Vagina (tissue), 2 donors: ENCODE results near the gene ZNF516. TPM values are rescaled to one million over a fixed set of nuclear protein-coding genes. Genes with fewer than 3 reads are reported as not detected.

Experiments
- DNase-seq, 2 donors: peaks; one replicate each; pipeline ENCODE4 v3.0.0-alpha.2; 2017; ENCODE audit errors: extremely low spot score in 2 of 2
- H3K27ac ChIP-seq: fragments of 200-600 bp; sonication (generic); one replicate; pipeline ENCODE4 v1.5.1; 2019
- H3K27me3 ChIP-seq: fragments of 200-600 bp; sonication (generic); one replicate; pipeline ENCODE4 v1.5.1; 2019
- H3K36me3 ChIP-seq, 2 donors: fragments of 200-600 bp; sonication (generic); one replicate each; pipeline ENCODE4 v1.5.1; 2017 to 2019
- H3K4me1 ChIP-seq: fragments of 200-600 bp; sonication (generic); one replicate; pipeline ENCODE4 v1.5.1; 2019
- H3K4me3 ChIP-seq, 2 donors: fragments of 200-600 bp; sonication (generic); 1 replicate in 1 of 2; 2 replicates in 1 of 2; pipeline ENCODE4 v1.5.1; 2016 to 2019
- H3K9me3 ChIP-seq: fragments of 200-600 bp; sonication (generic); one replicate; pipeline ENCODE4 v1.5.1; 2019
- POLR2A ChIP-seq, 2 donors: fragments of 450-650 bp; IDR thresholded peaks; one replicate each; pipeline ENCODE4 v1.6.1; 2017; ENCODE audit warnings: antibody characterized with exemption in 2 of 2, mild to moderate bottlenecking in 2 of 2, moderate library complexity in 2 of 2
- POLR2AphosphoS5 ChIP-seq, 2 donors: sonication (generic); formaldehyde crosslinking; IDR thresholded peaks; one replicate each; pipeline ENCODE4 v1.9.0; 2017; ENCODE audit warnings: antibody characterized with exemption in 2 of 2, mild to moderate bottlenecking in 2 of 2, low read depth in 1 of 2; ENCODE audit not compliant: insufficient read depth in 1 of 2
- intact Hi-C: fragments of 100-400 bp; cut with DNase I; formaldehyde crosslinking; loops from one replicate; pipeline ENCODE4 v1.15.1; 2023
- total RNA-seq: library from RNA; depleted of rRNA; stranded (reverse); fragments of >200 nt; gene quantifications from one replicate; pipeline ENCODE4 v1.2.3, GENCODE V29; 2016
- TF ChIP-seq, protein P1 (sequence below), 3 experiments: fragments of 450-650 bp in 2 of 3; fragments of 200-600 bp in 1 of 3; sonication (generic) in 1 of 3; IDR thresholded peaks; one replicate each; pipeline ENCODE4 v1.5.1; 2017 to 2019; ENCODE audit warnings: antibody characterized with exemption in 3 of 3, mild to moderate bottlenecking in 2 of 3, moderate library complexity in 2 of 3

Gene ZNF516
- total RNA-seq, 1 donor from 2014 or later, result 46.4 TPM

DNA sequence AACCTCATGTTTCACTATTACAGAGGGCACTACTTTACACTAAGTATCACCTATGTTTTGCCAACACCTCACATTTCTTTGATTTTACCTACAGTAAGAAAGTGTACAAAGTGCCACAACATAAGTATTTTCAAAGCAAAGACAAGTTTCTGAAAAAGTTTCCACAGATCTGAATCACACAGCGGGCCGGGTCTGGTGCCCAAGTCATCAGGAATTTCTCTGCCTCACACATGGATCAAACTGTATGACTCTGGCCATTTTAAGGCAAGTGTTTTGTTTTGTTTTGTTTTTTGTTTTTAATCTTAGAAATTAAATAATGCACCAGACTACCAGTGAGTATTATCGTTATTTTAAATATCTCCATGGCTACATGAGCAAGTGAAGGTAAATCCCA, 73.4 kb downstream of the ZNF516 start:
- H3K4me1 ChIP-seq, result peaks cover 58% of the 10 kb centered on the region
- no peaks in the 10 kb centered on the region for H3K36me3 ChIP-seq
- intact Hi-C loops, result no loop called here
- no peaks in the 10 kb centered on the region for H3K27me3 ChIP-seq
- TF ChIP-seq, protein P1, sequence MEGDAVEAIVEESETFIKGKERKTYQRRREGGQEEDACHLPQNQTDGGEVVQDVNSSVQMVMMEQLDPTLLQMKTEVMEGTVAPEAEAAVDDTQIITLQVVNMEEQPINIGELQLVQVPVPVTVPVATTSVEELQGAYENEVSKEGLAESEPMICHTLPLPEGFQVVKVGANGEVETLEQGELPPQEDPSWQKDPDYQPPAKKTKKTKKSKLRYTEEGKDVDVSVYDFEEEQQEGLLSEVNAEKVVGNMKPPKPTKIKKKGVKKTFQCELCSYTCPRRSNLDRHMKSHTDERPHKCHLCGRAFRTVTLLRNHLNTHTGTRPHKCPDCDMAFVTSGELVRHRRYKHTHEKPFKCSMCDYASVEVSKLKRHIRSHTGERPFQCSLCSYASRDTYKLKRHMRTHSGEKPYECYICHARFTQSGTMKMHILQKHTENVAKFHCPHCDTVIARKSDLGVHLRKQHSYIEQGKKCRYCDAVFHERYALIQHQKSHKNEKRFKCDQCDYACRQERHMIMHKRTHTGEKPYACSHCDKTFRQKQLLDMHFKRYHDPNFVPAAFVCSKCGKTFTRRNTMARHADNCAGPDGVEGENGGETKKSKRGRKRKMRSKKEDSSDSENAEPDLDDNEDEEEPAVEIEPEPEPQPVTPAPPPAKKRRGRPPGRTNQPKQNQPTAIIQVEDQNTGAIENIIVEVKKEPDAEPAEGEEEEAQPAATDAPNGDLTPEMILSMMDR (IDR thresholded peaks at IDR 0.05), result no peak
- TF ChIP-seq POLR2AphosphoS5 (IDR thresholded peaks at IDR 0.05; ENCODE audit: insufficient read depth in 1 of 2, low read depth in 1 of 2) (no peak), POLR2A (IDR thresholded peaks at IDR 0.05) (no peak)
- no peaks in the 10 kb centered on the region for H3K9me3 ChIP-seq
- DNase-seq, result peak in 1 of 2 donors; percentile 8
- H3K4me3 ChIP-seq, result no peak overlapping the region
- H3K27ac ChIP-seq, result peak overlapping the region; percentile 26

DNA sequence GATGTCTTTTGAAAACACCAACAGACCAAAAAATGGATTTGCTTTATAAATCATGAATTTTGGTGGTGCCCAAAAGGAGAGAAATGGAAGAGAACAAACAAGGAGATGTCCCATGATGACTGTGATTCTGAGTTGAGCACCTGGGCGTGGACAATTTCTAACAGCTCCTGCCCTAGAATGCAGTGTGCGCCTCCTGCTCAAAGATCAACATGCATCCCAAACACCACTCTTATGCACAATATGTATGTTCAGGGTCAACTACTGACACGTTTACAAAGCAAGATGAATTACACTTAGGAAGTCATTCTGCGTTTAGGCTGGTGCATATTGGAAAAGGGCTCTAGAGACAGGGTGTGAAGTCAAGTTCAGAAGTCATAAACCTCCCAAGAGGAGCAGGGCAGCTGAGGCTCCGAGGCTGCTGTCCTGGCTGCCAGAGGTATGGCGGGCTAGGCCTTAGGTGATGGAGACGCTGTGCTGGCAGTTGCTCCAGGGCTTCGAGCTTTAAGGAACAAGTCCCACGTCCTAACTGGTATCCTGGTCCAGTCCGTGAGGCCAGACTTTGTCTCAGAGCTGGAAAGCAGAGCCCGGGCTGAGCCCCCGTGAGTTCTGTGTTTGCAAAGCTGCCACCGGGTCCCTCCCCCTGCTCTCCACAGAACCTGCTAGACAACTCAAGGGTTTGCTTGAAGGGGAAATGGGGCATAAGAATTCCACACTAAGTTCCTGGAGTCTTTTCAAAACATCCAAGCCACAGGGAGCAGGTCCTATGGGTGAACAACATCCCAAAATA, 74.0 kb downstream of the ZNF516 start:
- Histone ChIP-seq H3K36me3 (no peaks in the 10 kb centered on the region), H3K4me1 (peaks cover 56% of the 10 kb centered on the region), H3K4me3 (no peak overlapping the region), H3K27me3 (no peaks in the 10 kb centered on the region), H3K9me3 (no peaks in the 10 kb centered on the region), H3K27ac (peak overlapping the region; percentile 26)
- TF ChIP-seq POLR2A (IDR thresholded peaks at IDR 0.05) (no peak), POLR2AphosphoS5 (IDR thresholded peaks at IDR 0.05; ENCODE audit: insufficient read depth in 1 of 2, low read depth in 1 of 2) (no peak)
- TF ChIP-seq, protein P1 (IDR thresholded peaks at IDR 0.05), result no peak
- DNase-seq, result peak in 1 of 2 donors; percentile 81
- intact Hi-C loops, result no loop called here

DNA sequence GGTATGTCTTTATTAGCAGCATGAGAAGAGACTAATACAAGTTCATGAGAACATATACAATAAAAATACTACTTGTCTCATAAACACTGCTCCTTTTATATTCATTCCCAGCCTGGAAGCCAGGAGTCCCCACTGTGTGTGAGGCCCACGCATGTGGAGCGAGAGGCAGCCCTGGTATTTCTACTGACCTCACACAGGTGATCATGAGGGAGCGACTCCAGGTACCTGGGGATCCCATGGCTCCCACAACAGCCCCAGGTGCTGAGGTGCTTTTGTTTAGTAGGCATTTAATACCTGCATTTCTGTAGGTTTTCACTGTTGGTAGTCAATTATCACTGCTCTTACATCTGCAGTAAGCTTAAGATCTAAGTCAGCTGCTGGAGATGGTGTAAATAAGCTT, 75.2 kb downstream of the ZNF516 start:
- intact Hi-C loops, result loop anchor here (10.0 kb wide), 1 partner anchor 75 kb away; the partner anchor contains the start of gene ZNF516
- peak in 1 of 2 donors; percentile 37 for DNase-seq
- Histone ChIP-seq H3K4me3 (no peak overlapping the region), H3K27ac (peak overlapping the region; percentile 80), H3K27me3 (no peaks in the 10 kb centered on the region), H3K4me1 (peaks cover 56% of the 10 kb centered on the region), H3K36me3 (no peaks in the 10 kb centered on the region), H3K9me3 (no peaks in the 10 kb centered on the region)
- no peak for TF ChIP-seq POLR2A (IDR thresholded peaks at IDR 0.05)

DNA sequence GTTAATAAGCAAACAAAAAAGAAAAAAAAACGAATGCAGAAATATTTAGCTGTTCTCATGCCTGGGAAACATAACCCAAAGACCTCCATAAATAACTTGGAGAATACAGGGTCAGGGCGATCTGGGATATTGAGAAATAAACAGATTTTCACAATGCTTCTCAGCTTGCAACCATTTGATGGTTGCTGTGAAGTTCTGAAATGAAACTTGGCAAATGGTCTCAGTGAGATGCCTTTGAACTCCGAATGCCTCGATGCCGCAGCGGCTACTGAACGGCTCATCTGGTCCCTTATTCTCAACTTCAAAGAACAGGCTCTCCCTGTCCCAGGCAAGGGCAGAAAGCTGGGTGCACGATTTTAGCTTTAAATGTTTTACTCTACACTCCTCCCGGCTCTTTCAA, 78.1 kb downstream of the ZNF516 start:
- no peaks in the 10 kb centered on the region for H3K9me3 ChIP-seq
- H3K36me3 ChIP-seq, result no peaks in the 10 kb centered on the region
- H3K4me1 ChIP-seq, result peaks cover 73% of the 10 kb centered on the region
- H3K27ac ChIP-seq, result peak overlapping the region; percentile 80
- peak; percentile 15 to 40 for TF ChIP-seq POLR2AphosphoS5 (IDR thresholded peaks at IDR 0.05; ENCODE audit: insufficient read depth in 1 of 2, low read depth in 1 of 2)
- TF ChIP-seq POLR2A (IDR thresholded peaks at IDR 0.05), result no peak
- H3K27me3 ChIP-seq, result no peaks in the 10 kb centered on the region
- intact Hi-C loops, result loop anchor here (10.0 kb wide), 1 partner anchor 78 kb away; the partner anchor contains the start of gene ZNF516
- DNase-seq, result peak in 1 of 2 donors; percentile 87
- peak overlapping the region in 1 of 2 donors; percentile 11 for H3K4me3 ChIP-seq

DNA sequence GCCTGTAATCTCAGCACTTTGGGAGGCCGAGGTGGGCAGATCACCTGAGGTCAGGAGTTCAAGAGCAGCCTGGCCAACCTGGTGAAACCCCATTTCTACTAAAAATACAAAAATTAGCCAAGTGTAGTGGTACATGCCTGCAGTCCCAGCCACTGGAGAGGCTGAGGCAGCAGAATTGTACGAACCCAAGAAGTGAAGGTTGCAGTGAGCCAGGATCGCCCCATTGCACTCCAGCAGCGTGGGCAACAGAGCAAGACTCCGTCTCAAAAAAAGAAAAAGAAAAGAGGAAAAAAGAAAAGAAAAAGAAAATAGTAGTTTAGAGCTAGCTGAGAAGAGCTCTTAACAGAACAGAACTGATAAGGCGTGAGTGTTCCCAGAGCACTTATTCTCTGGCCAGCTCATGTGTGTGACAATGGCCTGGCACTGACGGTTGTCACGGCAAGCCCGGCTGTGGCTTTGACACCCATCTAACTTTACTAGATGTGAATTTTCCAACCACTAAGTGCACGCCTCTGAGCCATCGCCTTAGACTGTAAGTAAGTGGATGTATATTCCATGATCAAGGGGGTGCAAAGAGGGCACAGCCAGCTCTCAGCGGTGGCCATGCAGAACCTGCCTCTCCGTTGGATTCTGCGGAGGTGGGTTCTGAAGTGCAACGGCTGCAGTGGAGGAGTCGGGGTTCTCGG, 80.0 kb downstream of the ZNF516 start:
- peak in 1 of 2 donors; percentile 58 for DNase-seq
- Histone ChIP-seq H3K4me3 (no peak overlapping the region), H3K4me1 (peaks cover 78% of the 10 kb centered on the region), H3K27ac (peak overlapping the region; percentile 80), H3K27me3 (no peaks in the 10 kb centered on the region), H3K9me3 (no peaks in the 10 kb centered on the region), H3K36me3 (no peaks in the 10 kb centered on the region)
- intact Hi-C loops, result loop anchor here (10.0 kb wide), 1 partner anchor 80 kb away; the partner anchor contains the start of gene ZNF516
- TF ChIP-seq POLR2A (IDR thresholded peaks at IDR 0.05) (no peak), POLR2AphosphoS5 (IDR thresholded peaks at IDR 0.05; ENCODE audit: insufficient read depth in 1 of 2, low read depth in 1 of 2) (no peak)
- TF ChIP-seq, protein P1 (IDR thresholded peaks at IDR 0.05), result no peak
